Measurements from ENCODE around the gene C22orf39. TPM values are rescaled to one million over a fixed set of nuclear protein-coding genes. Genes with fewer than 3 reads are reported as not detected.

C22orf39 gene
- total RNA-seq, 2 donors from 2014 or later: 21.6 to 21.8 TPM

GRCh38 chr22:19472233-19472632, 24.7 kb upstream of the C22orf39 start:
- H3K4me3 ChIP-seq: no peak overlapping the region
- peaks cover 4% of the 10 kb centered on the region for H3K4me1 ChIP-seq
- H3K9ac ChIP-seq (ENCODE audit: low read depth in 2 of 2, low read length in 2 of 2): no peak overlapping the region
- H3K27me3 ChIP-seq: no peaks in the 10 kb centered on the region
- peaks cover 10% of the 10 kb centered on the region for H3K36me3 ChIP-seq
- no peaks in the 10 kb centered on the region for H3K9me3 ChIP-seq
- DNase-seq: no peak
- H3K27ac ChIP-seq: no peak overlapping the region
- TF ChIP-seq CTCF (IDR thresholded peaks at IDR 0.05): no peak
- intact Hi-C loops (cut with DNase I): loop anchor here (10.0 kb wide), 1 partner anchor 287 kb away; no protein-coding TSS in a partner anchor

GRCh38 chr22:19471572-19471971, 24.1 kb upstream of the C22orf39 start:
- H3K27ac ChIP-seq: no peak overlapping the region
- no peak for TF ChIP-seq CTCF (IDR thresholded peaks at IDR 0.05)
- intact Hi-C loops (cut with DNase I): loop anchor here (10.0 kb wide), 1 partner anchor 287 kb away; no protein-coding TSS in a partner anchor
- H3K9ac ChIP-seq (ENCODE audit: low read depth in 2 of 2, low read length in 2 of 2): no peak overlapping the region
- H3K4me1 ChIP-seq: no peaks in the 10 kb centered on the region
- H3K27me3 ChIP-seq: no peaks in the 10 kb centered on the region
- no peak overlapping the region for H3K4me3 ChIP-seq
- DNase-seq: no peak
- H3K9me3 ChIP-seq: no peaks in the 10 kb centered on the region
- H3K36me3 ChIP-seq: peaks cover 16% of the 10 kb centered on the region

GRCh38 chr22:19470010-19470409, 22.5 kb upstream of the C22orf39 start:
- H3K36me3 ChIP-seq: peaks cover 29% of the 10 kb centered on the region
- no peak overlapping the region for H3K9ac ChIP-seq (ENCODE audit: low read depth in 2 of 2, low read length in 2 of 2)
- H3K4me3 ChIP-seq: no peak overlapping the region
- no peak for TF ChIP-seq CTCF (IDR thresholded peaks at IDR 0.05)
- no peaks in the 10 kb centered on the region for H3K9me3 ChIP-seq
- H3K27me3 ChIP-seq: no peaks in the 10 kb centered on the region
- intact Hi-C loops (cut with DNase I): loop anchor here (10.0 kb wide), 1 partner anchor 285 kb away; no protein-coding TSS in a partner anchor
- no peaks in the 10 kb centered on the region for H3K4me1 ChIP-seq
- no peak for DNase-seq
- no peak overlapping the region for H3K27ac ChIP-seq

GRCh38 chr22:19469421-19469820, 21.9 kb upstream of the C22orf39 start:
- no peaks in the 10 kb centered on the region for H3K9me3 ChIP-seq
- no peak for TF ChIP-seq CTCF (IDR thresholded peaks at IDR 0.05)
- no peak for DNase-seq
- no peak overlapping the region for H3K4me3 ChIP-seq
- H3K27ac ChIP-seq: no peak overlapping the region
- H3K36me3 ChIP-seq: peaks cover 32% of the 10 kb centered on the region
- no peaks in the 10 kb centered on the region for H3K27me3 ChIP-seq
- H3K9ac ChIP-seq (ENCODE audit: low read depth in 2 of 2, low read length in 2 of 2): no peak overlapping the region
- intact Hi-C loops (cut with DNase I): no loop called here
- no peaks in the 10 kb centered on the region for H3K4me1 ChIP-seq

- H3K4me3 ChIP-seq: no peak overlapping the region
- no peak overlapping the region for H3K27ac ChIP-seq
- intact Hi-C loops (cut with DNase I): no loop called here
- no peak for DNase-seq
- H3K36me3 ChIP-seq: peaks cover 32% of the 10 kb centered on the region
- H3K9me3 ChIP-seq: no peaks in the 10 kb centered on the region
- H3K9ac ChIP-seq (ENCODE audit: low read depth in 2 of 2, low read length in 2 of 2): no peak overlapping the region
- no peaks in the 10 kb centered on the region for H3K4me1 ChIP-seq
- no peaks in the 10 kb centered on the region for H3K27me3 ChIP-seq
- no peak for TF ChIP-seq CTCF (IDR thresholded peaks at IDR 0.05)
These were observed 20.4 kb upstream of the C22orf39 start for GRCh38 chr22:19467912-19468311.
